Right atrium auricular region (tissue), 2 donors: ENCODE results near the gene DUS1L. TPM values are rescaled to one million over a fixed set of nuclear protein-coding genes. Genes with fewer than 3 reads are reported as not detected.

ENCODE experiments used
- DNase-seq: peaks from one replicate; pipeline ENCODE4 v3.0.0-alpha.2; 2019; ENCODE audit warnings: low spot score
- H3K27ac ChIP-seq, 2 donors: fragments of 200-600 bp; sonication (generic); 1 replicate in 1 of 2; 2 replicates in 1 of 2; pipeline ENCODE4 v1.5.1; 2016 to 2019
- H3K27me3 ChIP-seq, 2 donors: fragments of 200-600 bp; sonication (generic); one replicate each; pipeline versions ENCODE4 v1.5.1 to v1.6.0; 2017 to 2019
- H3K36me3 ChIP-seq: fragments of 200-600 bp; sonication (generic); one replicate; pipeline ENCODE4 v1.5.1; 2016
- H3K4me1 ChIP-seq, 2 donors: fragments of 200-600 bp; sonication (generic); one replicate each; pipeline versions ENCODE4 v1.5.1 to v1.6.0; 2017 to 2019
- H3K4me3 ChIP-seq, 2 donors: fragments of 200-600 bp; sonication (generic); 1 replicate in 1 of 2; 2 replicates in 1 of 2; pipeline ENCODE4 v1.5.1; 2017 to 2019; ENCODE audit warnings: mild to moderate bottlenecking in 1 of 2, moderate library complexity in 1 of 2
- H3K9me3 ChIP-seq, 2 donors: fragments of 200-600 bp; sonication (generic); one replicate each; pipeline ENCODE4 v1.5.1; 2019
- CTCF ChIP-seq, 2 donors: fragments of 200-600 bp; sonication (generic); IDR thresholded peaks; one replicate each; pipeline ENCODE4 v1.5.1; 2019; ENCODE audit warnings: antibody characterized with exemption in 2 of 2
- total RNA-seq, 2 donors: library from RNA; depleted of rRNA; stranded (reverse); fragments of >200 nt; gene quantifications; one replicate each; pipeline ENCODE4 v1.1.0, GENCODE V29; 2016

Gene DUS1L
- total RNA-seq, 2 donors from 2014 or later: 33.3 to 45.7 TPM

DNA sequence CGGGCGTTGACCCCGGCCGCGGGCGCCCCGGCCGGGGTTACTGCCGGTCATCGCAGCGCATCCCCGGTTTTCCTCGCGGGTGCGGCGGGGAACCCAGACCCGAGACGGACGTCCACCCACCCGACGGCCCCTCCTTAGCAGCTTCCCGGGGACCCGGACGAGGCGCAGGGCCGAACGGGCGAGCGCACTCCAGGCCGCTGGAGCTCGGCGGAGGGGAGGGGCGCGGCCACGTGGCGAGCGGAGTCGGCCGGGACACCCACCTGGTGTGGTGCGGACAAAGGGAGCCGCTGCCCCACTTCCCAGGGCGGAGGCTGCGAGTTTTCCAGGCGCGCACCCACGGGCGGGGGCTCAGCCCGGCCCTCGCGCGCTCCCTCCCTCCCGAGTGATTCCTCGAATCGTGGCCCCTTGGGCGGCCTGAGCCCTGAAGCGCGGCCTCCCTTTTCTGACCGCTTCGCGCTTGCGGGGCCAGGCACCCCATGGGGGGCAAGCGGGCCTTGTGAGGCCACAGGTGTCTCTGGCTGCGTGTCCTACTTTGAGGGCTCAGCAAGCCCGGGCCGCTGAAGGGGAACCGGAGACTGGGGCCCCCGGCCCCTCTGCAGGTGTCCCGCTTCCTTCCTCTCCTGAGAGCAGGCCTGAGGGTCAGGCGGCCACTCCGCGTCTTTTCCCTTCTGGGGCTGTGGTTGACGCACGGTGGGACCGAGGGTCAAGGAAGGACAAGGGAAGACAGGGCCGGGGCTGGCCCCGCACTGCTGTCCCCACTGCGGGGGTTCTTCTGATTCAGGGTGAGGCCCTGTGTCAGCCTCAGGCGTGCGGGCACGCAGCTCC lies 33.5 kb upstream of the DUS1L start:
- peaks cover 0 to 57% of the 10 kb centered on the region in 2 donors for H3K4me1 ChIP-seq
- TF ChIP-seq CTCF (IDR thresholded peaks at IDR 0.05): no peak
- H3K4me3 ChIP-seq: peak overlapping the region; percentile 37 to 81
- H3K27ac ChIP-seq: peak overlapping the region; percentile 82 to 90
- H3K36me3 ChIP-seq: peaks cover 19% of the 10 kb centered on the region
- no peaks in the 10 kb centered on the region for H3K27me3 ChIP-seq
- DNase-seq: no peak
- H3K9me3 ChIP-seq: no peaks in the 10 kb centered on the region

GRCh38 chr17:82098169-82098938 lies 32.8 kb upstream of the DUS1L start, which contains the start of gene FASN:
Gene FASN, minus strand, starts transcription at chr17:82098236. Its CDS starts 1,791 bp downstream, at chr17:82096445.
- peak; percentile 94 for DNase-seq
- peak in 1 of 2 donors; percentile 40 for TF ChIP-seq CTCF (IDR thresholded peaks at IDR 0.05)
- Histone ChIP-seq H3K9me3 (no peaks in the 10 kb centered on the region), H3K27ac (peak within 1 kb of the TSS; percentile 90), H3K27me3 (no peaks in the 10 kb centered on the region), H3K4me3 (peak within 1 kb of the TSS; percentile 72 to 81), H3K36me3 (peaks cover 27% of the 10 kb centered on the region), H3K4me1 (peaks cover 0 to 49% of the 10 kb centered on the region in 2 donors)

- Histone ChIP-seq H3K27me3 (no peaks in the 10 kb centered on the region), H3K36me3 (peaks cover 32% of the 10 kb centered on the region), H3K4me1 (peaks cover 0 to 46% of the 10 kb centered on the region in 2 donors), H3K9me3 (no peaks in the 10 kb centered on the region), H3K27ac (peak overlapping the region; percentile 90), H3K4me3 (peak overlapping the region; percentile 72 to 81)
- DNase-seq: no peak
- TF ChIP-seq CTCF (IDR thresholded peaks at IDR 0.05): no peak
Observed at GRCh38 chr17:82097919-82098168, 32.2 kb upstream of the DUS1L start.

- Histone ChIP-seq H3K27ac (peak overlapping the region; percentile 90), H3K4me3 (peak overlapping the region; percentile 72 to 81), H3K9me3 (no peaks in the 10 kb centered on the region), H3K4me1 (peaks cover 0 to 46% of the 10 kb centered on the region in 2 donors), H3K36me3 (peaks cover 37% of the 10 kb centered on the region), H3K27me3 (no peaks in the 10 kb centered on the region)
- TF ChIP-seq CTCF (IDR thresholded peaks at IDR 0.05): no peak
- DNase-seq: no peak
Observed at GRCh38 chr17:82097184-82097918, 31.7 kb upstream of the DUS1L start.

- Histone ChIP-seq H3K36me3 (peaks cover 43% of the 10 kb centered on the region), H3K4me1 (peaks cover 0 to 42% of the 10 kb centered on the region in 2 donors), H3K27me3 (no peaks in the 10 kb centered on the region), H3K27ac (peak overlapping the region in 1 of 2 donors; percentile 90), H3K4me3 (peak overlapping the region; percentile 72 to 81), H3K9me3 (no peaks in the 10 kb centered on the region)
- DNase-seq: no peak
- no peak for TF ChIP-seq CTCF (IDR thresholded peaks at IDR 0.05)
Observed at GRCh38 chr17:82096709-82097183, 31.1 kb upstream of the DUS1L start.
